GM23338 (cell line): Measurements from ENCODE around the gene EBNA1BP2. TPM values are rescaled to one million over a fixed set of nuclear protein-coding genes. Genes with fewer than 3 reads are reported as not detected.

Experiments
- ATAC-seq: fragments of 200-7000 bp; cut with Tn5 transposase; 3 replicates; pipeline ENCODE4 v1.9.1; 2020
- DNase-seq: peaks from one replicate; pipeline ENCODE4 v3.0.0-alpha.2; 2015; ENCODE audit warnings: low spot score
- H2AFZ ChIP-seq: fragments of 200-600 bp; sonication (generic); 2 replicates; pipeline ENCODE4 v1.8.0; 2016; ENCODE audit warnings: antibody characterized with exemption, mild to moderate bottlenecking, moderate library complexity
- H3F3A ChIP-seq: fragments of 200-600 bp; sonication (generic); replicated peaks from 2 replicates; pipeline ENCODE4 v1.8.0; 2017; ENCODE audit warnings: antibody characterized with exemption, mixed run types, low read depth
- H3K27ac ChIP-seq: fragments of 200-600 bp; sonication (generic); 2 replicates; pipeline ENCODE4 v1.6.1; 2016; ENCODE audit warnings: low read depth
- H3K27me3 ChIP-seq: fragments of 200-600 bp; sonication (generic); 2 replicates; pipeline ENCODE4 v1.8.0; 2016; ENCODE audit warnings: mild to moderate bottlenecking, mixed run types, moderate library complexity; ENCODE audit not compliant: insufficient read depth
- H3K36me3 ChIP-seq: fragments of 200-600 bp; sonication (generic); 2 replicates; pipeline ENCODE4 v1.8.0; 2016; ENCODE audit warnings: mild to moderate bottlenecking; ENCODE audit not compliant: insufficient read depth
- H3K4me1 ChIP-seq: fragments of 200-600 bp; sonication (generic); 2 replicates; pipeline ENCODE4 v1.8.0; 2016; ENCODE audit warnings: mild to moderate bottlenecking, moderate library complexity; ENCODE audit not compliant: insufficient read depth
- H3K4me2 ChIP-seq: fragments of 200-600 bp; sonication (generic); 2 replicates; pipeline ENCODE4 v1.7.1; 2017; ENCODE audit warnings: mixed run types
- H3K4me3 ChIP-seq: fragments of 200-600 bp; sonication (generic); 2 replicates; pipeline ENCODE4 v1.6.1; 2016; ENCODE audit warnings: mixed run types
- H3K79me2 ChIP-seq: fragments of 200-600 bp; sonication (generic); replicated peaks from 2 replicates; pipeline ENCODE4 v1.8.0; 2017; ENCODE audit warnings: mild to moderate bottlenecking; ENCODE audit not compliant: insufficient read depth
- H3K9me2 ChIP-seq: fragments of 200-600 bp; sonication (generic); 2 replicates; pipeline ENCODE4 v1.8.0; 2017; ENCODE audit not compliant: insufficient read depth
- H4K20me1 ChIP-seq: fragments of 200-600 bp; sonication (generic); replicated peaks from 2 replicates; pipeline ENCODE4 v1.8.0; 2017; ENCODE audit warnings: mild to moderate bottlenecking; ENCODE audit not compliant: insufficient read depth
- H3K27ac Mint-ChIP-seq: 2 replicates; pipeline ENCODE4 v1.8.0; 2020; ENCODE audit warnings: inconsistent platforms, mild to moderate bottlenecking, moderate library complexity, mixed read lengths
- H3K27me3 Mint-ChIP-seq: 3 replicates; pipeline ENCODE4 v1.8.0; 2022; ENCODE audit warnings: low read depth, mild to moderate bottlenecking, moderate library complexity, mixed read lengths, inconsistent platforms; ENCODE audit not compliant: insufficient read depth, poor library complexity
- H3K36me3 Mint-ChIP-seq: 3 replicates; pipeline ENCODE4 v1.8.0; 2021; ENCODE audit warnings: low read depth, mild to moderate bottlenecking, inconsistent platforms, moderate library complexity, mixed read lengths
- H3K4me1 Mint-ChIP-seq: 3 replicates; pipeline ENCODE4 v1.8.0; 2020; ENCODE audit warnings: mild to moderate bottlenecking, inconsistent platforms, mixed read lengths
- H3K4me3 Mint-ChIP-seq: 3 replicates; pipeline ENCODE4 v1.8.0; 2021; ENCODE audit warnings: moderate library complexity, mild to moderate bottlenecking, inconsistent platforms, mixed read lengths
- H3K9me3 Mint-ChIP-seq: 3 replicates; pipeline ENCODE4 v1.8.0; 2020; ENCODE audit warnings: moderate library complexity, mild to moderate bottlenecking, inconsistent platforms, mixed read lengths
- CREB1 ChIP-seq: fragments of 250-450 bp; sonication (Bioruptor Pico); IDR thresholded peaks from 2 replicates; pipeline ENCODE4 v1.5.0; 2020; ENCODE audit warnings: low read depth, mild to moderate bottlenecking, moderate library complexity
- CTCF ChIP-seq, 2 experiments: fragments of 200-600 bp in 1 of 2; sonication (generic) in 1 of 2; conservative IDR thresholded peaks; 2 replicates each; pipeline versions ENCODE4 v1.5.1 to v1.6.1; 2016 to 2017; ENCODE audit warnings: antibody characterized with exemption in 2 of 2, low read depth in 2 of 2, mild to moderate bottlenecking in 2 of 2, moderate library complexity in 1 of 2
- EZH2 ChIP-seq: fragments of 200-600 bp; sonication (generic); IDR thresholded peaks from one replicate; pipeline ENCODE4 v1.8.0; 2017; ENCODE audit warnings: antibody characterized with exemption, mild to moderate bottlenecking, low read depth; ENCODE audit not compliant: unreplicated experiment
- EZH2phosphoT487 ChIP-seq: fragments of 200-600 bp; sonication (generic); IDR thresholded peaks from one replicate; pipeline ENCODE4 v1.8.1; 2018; ENCODE audit warnings: antibody characterized with exemption; ENCODE audit not compliant: unreplicated experiment
- JUNB ChIP-seq: IDR thresholded peaks from one replicate; pipeline ENCODE4 v1.6.1; 2016; ENCODE audit warnings: antibody characterized with exemption; ENCODE audit not compliant: unreplicated experiment
- NANOG ChIP-seq: IDR thresholded peaks from 2 replicates; pipeline ENCODE4 v1.6.1; 2016; ENCODE audit warnings: antibody characterized with exemption, borderline replicate concordance
- POLR2AphosphoS5 ChIP-seq: IDR thresholded peaks from 2 replicates; pipeline ENCODE4 v1.6.1; 2016; ENCODE audit warnings: antibody characterized with exemption, low read depth
- STAT1 ChIP-seq: IDR thresholded peaks from one replicate; pipeline ENCODE4 v1.6.1; 2016; ENCODE audit warnings: antibody characterized with exemption; ENCODE audit not compliant: unreplicated experiment
- ZNF114 ChIP-seq: fragments of 250-450 bp; sonication (Bioruptor Pico); IDR thresholded peaks from 2 replicates; pipeline ENCODE4 v1.5.0; 2020; ENCODE audit warnings: mild to moderate bottlenecking, moderate library complexity
- ZNF331 ChIP-seq: fragments of 250-450 bp; sonication (Bioruptor Pico); IDR thresholded peaks from 2 replicates; pipeline ENCODE4 v1.5.0; 2020; ENCODE audit warnings: low read depth, mild to moderate bottlenecking, moderate library complexity
- polyA plus RNA-seq: library from polyadenylated mRNA; unstranded; fragments of >200 nt; fragmentation: Nextera tagmentation; extraction: Ambion mirVana; gene quantifications from 2 replicates; pipeline ENCODE4 v1.2.1, GENCODE V29; 2016
- total RNA-seq: library from RNA; depleted of rRNA; stranded (reverse); fragments of >200 nt; shearing (Covaris generic); gene quantifications from 2 replicates; pipeline ENCODE4 v1.2.3, GENCODE V29; 2014
- TF ChIP-seq, protein P1 (sequence below): fragments of 250-450 bp; sonication (Bioruptor Pico); IDR thresholded peaks from 2 replicates; pipeline ENCODE4 v1.5.0; 2020; ENCODE audit warnings: mild to moderate bottlenecking, moderate library complexity
- TF ChIP-seq, protein P2 (sequence below): IDR thresholded peaks from one replicate; pipeline ENCODE4 v1.6.1; 2018; ENCODE audit warnings: antibody characterized with exemption; ENCODE audit not compliant: unreplicated experiment
- TF ChIP-seq, protein P3 (sequence below): IDR thresholded peaks from 2 replicates; pipeline ENCODE4 v1.6.1; 2016; ENCODE audit warnings: antibody characterized with exemption

The EBNA1BP2 gene
- total and polyA plus RNA-seq, 2 experiments from 2014 or later: 130 to 249 TPM

DNA sequence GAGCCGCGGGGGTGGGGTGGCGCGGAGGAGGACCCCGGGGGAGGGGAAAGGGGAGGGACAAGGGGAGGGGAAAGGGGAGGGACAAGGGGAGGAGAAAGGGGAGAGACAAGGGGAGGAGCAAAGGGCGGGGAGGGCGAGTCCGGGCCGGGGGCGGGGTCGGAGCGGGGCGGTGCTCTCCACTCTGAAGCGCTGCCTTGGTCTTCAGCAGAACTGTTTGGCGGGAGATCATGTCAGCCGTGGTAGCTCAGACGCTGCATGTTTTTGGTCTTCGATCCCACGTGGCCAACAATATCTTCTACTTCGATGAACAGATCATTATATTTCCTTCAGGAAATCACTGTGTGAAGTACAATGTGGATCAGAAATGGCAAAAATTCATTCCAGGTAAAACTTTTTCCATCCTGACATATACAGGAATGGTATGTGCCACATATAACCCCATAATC, 460 bp upstream of the EBNA1BP2 start:
- peak; percentile 79 for ATAC-seq
- TF ChIP-seq ZNF331 (CRISPR knock-in tag) (no peak), POLR2AphosphoS5 (no peak), ZNF114 (CRISPR knock-in tag) (no peak), CTCF (conservative IDR thresholded peaks at IDR 0.05; ENCODE audit: low read depth in 2 of 2) (no peak), EZH2phosphoT487 (no peak), CREB1 (CRISPR knock-in tag) (no peak), STAT1 (no peak), EZH2 (no peak), JUNB (no peak), NANOG (no peak)
- TF ChIP-seq, protein P1, sequence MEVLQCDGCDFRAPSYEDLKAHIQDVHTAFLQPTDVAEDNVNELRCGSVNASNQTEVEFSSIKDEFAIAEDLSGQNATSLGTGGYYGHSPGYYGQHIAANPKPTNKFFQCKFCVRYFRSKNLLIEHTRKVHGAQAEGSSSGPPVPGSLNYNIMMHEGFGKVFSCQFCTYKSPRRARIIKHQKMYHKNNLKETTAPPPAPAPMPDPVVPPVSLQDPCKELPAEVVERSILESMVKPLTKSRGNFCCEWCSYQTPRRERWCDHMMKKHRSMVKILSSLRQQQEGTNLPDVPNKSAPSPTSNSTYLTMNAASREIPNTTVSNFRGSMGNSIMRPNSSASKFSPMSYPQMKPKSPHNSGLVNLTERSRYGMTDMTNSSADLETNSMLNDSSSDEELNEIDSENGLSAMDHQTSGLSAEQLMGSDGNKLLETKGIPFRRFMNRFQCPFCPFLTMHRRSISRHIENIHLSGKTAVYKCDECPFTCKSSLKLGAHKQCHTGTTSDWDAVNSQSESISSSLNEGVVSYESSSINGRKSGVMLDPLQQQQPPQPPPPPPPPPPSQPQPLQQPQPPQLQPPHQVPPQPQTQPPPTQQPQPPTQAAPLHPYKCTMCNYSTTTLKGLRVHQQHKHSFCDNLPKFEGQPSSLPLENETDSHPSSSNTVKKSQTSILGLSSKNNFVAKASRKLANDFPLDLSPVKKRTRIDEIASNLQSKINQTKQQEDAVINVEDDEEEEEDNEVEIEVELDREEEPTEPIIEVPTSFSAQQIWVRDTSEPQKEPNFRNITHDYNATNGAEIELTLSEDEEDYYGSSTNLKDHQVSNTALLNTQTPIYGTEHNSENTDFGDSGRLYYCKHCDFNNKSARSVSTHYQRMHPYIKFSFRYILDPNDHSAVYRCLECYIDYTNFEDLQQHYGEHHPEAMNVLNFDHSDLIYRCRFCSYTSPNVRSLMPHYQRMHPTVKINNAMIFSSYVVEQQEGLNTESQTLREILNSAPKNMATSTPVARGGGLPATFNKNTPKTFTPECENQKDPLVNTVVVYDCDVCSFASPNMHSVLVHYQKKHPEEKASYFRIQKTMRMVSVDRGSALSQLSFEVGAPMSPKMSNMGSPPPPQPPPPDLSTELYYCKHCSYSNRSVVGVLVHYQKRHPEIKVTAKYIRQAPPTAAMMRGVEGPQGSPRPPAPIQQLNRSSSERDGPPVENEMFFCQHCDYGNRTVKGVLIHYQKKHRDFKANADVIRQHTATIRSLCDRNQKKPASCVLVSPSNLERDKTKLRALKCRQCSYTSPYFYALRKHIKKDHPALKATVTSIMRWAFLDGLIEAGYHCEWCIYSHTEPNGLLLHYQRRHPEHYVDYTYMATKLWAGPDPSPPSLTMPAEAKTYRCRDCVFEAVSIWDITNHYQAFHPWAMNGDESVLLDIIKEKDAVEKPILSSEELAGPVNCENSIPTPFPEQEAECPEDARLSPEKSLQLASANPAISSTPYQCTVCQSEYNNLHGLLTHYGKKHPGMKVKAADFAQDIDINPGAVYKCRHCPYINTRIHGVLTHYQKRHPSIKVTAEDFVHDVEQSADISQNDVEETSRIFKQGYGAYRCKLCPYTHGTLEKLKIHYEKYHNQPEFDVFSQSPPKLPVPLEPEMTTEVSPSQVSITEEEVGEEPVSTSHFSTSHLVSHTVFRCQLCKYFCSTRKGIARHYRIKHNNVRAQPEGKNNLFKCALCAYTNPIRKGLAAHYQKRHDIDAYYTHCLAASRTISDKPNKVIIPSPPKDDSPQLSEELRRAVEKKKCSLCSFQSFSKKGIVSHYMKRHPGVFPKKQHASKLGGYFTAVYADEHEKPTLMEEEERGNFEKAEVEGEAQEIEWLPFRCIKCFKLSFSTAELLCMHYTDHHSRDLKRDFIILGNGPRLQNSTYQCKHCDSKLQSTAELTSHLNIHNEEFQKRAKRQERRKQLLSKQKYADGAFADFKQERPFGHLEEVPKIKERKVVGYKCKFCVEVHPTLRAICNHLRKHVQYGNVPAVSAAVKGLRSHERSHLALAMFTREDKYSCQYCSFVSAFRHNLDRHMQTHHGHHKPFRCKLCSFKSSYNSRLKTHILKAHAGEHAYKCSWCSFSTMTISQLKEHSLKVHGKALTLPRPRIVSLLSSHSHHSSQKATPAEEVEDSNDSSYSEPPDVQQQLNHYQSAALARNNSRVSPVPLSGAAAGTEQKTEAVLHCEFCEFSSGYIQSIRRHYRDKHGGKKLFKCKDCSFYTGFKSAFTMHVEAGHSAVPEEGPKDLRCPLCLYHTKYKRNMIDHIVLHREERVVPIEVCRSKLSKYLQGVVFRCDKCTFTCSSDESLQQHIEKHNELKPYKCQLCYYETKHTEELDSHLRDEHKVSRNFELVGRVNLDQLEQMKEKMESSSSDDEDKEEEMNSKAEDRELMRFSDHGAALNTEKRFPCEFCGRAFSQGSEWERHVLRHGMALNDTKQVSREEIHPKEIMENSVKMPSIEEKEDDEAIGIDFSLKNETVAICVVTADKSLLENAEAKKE (CRISPR knock-in tag): no peak
- TF ChIP-seq, protein P2, sequence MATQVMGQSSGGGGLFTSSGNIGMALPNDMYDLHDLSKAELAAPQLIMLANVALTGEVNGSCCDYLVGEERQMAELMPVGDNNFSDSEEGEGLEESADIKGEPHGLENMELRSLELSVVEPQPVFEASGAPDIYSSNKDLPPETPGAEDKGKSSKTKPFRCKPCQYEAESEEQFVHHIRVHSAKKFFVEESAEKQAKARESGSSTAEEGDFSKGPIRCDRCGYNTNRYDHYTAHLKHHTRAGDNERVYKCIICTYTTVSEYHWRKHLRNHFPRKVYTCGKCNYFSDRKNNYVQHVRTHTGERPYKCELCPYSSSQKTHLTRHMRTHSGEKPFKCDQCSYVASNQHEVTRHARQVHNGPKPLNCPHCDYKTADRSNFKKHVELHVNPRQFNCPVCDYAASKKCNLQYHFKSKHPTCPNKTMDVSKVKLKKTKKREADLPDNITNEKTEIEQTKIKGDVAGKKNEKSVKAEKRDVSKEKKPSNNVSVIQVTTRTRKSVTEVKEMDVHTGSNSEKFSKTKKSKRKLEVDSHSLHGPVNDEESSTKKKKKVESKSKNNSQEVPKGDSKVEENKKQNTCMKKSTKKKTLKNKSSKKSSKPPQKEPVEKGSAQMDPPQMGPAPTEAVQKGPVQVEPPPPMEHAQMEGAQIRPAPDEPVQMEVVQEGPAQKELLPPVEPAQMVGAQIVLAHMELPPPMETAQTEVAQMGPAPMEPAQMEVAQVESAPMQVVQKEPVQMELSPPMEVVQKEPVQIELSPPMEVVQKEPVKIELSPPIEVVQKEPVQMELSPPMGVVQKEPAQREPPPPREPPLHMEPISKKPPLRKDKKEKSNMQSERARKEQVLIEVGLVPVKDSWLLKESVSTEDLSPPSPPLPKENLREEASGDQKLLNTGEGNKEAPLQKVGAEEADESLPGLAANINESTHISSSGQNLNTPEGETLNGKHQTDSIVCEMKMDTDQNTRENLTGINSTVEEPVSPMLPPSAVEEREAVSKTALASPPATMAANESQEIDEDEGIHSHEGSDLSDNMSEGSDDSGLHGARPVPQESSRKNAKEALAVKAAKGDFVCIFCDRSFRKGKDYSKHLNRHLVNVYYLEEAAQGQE: no peak
- TF ChIP-seq, protein P3, sequence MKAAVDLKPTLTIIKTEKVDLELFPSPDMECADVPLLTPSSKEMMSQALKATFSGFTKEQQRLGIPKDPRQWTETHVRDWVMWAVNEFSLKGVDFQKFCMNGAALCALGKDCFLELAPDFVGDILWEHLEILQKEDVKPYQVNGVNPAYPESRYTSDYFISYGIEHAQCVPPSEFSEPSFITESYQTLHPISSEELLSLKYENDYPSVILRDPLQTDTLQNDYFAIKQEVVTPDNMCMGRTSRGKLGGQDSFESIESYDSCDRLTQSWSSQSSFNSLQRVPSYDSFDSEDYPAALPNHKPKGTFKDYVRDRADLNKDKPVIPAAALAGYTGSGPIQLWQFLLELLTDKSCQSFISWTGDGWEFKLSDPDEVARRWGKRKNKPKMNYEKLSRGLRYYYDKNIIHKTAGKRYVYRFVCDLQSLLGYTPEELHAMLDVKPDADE: no peak
- peaks cover 2% of the 10 kb centered on the region for H3K27me3 Mint-ChIP-seq
- Histone ChIP-seq H3K79me2 (peaks cover 41% of the 10 kb centered on the region), H3K4me1 (peaks cover 22% of the 10 kb centered on the region), H3K36me3 (peaks cover 25% of the 10 kb centered on the region), H2AFZ (peak overlapping the region; percentile 96), H3K4me2 (peak overlapping the region; percentile 96), H4K20me1 (peaks cover 2% of the 10 kb centered on the region; the same call in 1 of the 2 replicates), H3K27ac (no peak overlapping the region), H3F3A (no peaks in the 10 kb centered on the region; the same call in 1 of the 2 replicates), H3K27me3 (peaks cover 12% of the 10 kb centered on the region; the same call in 1 of the 2 replicates), H3K9me2 (no peaks in the 10 kb centered on the region), H3K4me3 (peak overlapping the region; percentile 97)
- H3K9me3 Mint-ChIP-seq: no peaks in the 10 kb centered on the region; the same call in 1 of the 3 replicates
- peaks cover 34% of the 10 kb centered on the region for H3K36me3 Mint-ChIP-seq
- H3K27ac Mint-ChIP-seq: 0 out of 2 replicates have a peak overlapping the region, but pooled peaks have one; percentile 49
- peak; percentile 87 for DNase-seq
- H3K4me1 Mint-ChIP-seq: peaks cover 17% of the 10 kb centered on the region
- peak overlapping the region; percentile 96 for H3K4me3 Mint-ChIP-seq
